ENCODE data around the gene ABHD6. TPM values are rescaled to one million over a fixed set of nuclear protein-coding genes. Genes with fewer than 3 reads are reported as not detected.

Gene ABHD6
- total RNA-seq, 1 experiment from 2014 or later = 12.7 TPM

DNA sequence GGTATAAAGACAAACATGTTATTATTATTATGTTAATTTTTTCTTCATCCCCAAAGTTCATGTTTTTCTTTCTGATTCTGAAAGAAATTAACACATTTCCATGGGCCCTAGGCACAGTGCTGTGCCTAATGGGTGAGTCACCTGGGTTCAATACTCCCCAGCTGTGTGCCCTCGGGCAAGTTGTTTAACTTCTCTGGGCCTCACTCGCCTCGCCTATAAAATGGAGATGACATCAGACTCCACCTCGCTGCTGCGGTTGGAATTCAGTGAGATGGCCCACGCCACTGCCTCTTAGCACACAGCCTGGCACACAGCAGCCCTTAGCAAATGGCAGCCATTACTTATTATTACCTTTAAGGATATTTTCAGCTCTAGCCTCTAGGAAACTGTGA, 49.4 kb upstream of the ABHD6 start:
- TF ChIP-seq ZFX (IDR thresholded peaks at IDR 0.05) = no peak
- no peak for TF ChIP-seq CEBPB (IDR thresholded peaks at IDR 0.05; ENCODE audit: low read depth)
- no peak for TF ChIP-seq SIN3A (IDR thresholded peaks at IDR 0.05; ENCODE audit: low read depth)
- TF ChIP-seq TCF7L2 (IDR thresholded peaks at IDR 0.05; ENCODE audit: borderline replicate concordance, extremely low read depth, insufficient read depth, insufficient read length) = no peak
- TF ChIP-seq POLR2A (IDR thresholded peaks at IDR 0.05; ENCODE audit: borderline replicate concordance, extremely low read depth, insufficient read depth, insufficient read length) = no peak
- TF ChIP-seq EZH2phosphoT487 (IDR thresholded peaks at IDR 0.05; ENCODE audit: borderline replicate concordance) = no peak
- TF ChIP-seq SRF (IDR thresholded peaks at IDR 0.05; ENCODE audit: low read depth) = no peak
- TF ChIP-seq CBX3 (IDR thresholded peaks at IDR 0.05; ENCODE audit: low read depth) = no peak
- TF ChIP-seq, protein P1, sequence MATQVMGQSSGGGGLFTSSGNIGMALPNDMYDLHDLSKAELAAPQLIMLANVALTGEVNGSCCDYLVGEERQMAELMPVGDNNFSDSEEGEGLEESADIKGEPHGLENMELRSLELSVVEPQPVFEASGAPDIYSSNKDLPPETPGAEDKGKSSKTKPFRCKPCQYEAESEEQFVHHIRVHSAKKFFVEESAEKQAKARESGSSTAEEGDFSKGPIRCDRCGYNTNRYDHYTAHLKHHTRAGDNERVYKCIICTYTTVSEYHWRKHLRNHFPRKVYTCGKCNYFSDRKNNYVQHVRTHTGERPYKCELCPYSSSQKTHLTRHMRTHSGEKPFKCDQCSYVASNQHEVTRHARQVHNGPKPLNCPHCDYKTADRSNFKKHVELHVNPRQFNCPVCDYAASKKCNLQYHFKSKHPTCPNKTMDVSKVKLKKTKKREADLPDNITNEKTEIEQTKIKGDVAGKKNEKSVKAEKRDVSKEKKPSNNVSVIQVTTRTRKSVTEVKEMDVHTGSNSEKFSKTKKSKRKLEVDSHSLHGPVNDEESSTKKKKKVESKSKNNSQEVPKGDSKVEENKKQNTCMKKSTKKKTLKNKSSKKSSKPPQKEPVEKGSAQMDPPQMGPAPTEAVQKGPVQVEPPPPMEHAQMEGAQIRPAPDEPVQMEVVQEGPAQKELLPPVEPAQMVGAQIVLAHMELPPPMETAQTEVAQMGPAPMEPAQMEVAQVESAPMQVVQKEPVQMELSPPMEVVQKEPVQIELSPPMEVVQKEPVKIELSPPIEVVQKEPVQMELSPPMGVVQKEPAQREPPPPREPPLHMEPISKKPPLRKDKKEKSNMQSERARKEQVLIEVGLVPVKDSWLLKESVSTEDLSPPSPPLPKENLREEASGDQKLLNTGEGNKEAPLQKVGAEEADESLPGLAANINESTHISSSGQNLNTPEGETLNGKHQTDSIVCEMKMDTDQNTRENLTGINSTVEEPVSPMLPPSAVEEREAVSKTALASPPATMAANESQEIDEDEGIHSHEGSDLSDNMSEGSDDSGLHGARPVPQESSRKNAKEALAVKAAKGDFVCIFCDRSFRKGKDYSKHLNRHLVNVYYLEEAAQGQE (IDR thresholded peaks at IDR 0.05; ENCODE audit: low read depth) = no peak
- no peak for TF ChIP-seq YY1 (IDR thresholded peaks at IDR 0.05; ENCODE audit: extremely low read depth, insufficient replicate concordance, low read depth, low read length)
- no peak for TF ChIP-seq ZNF274 (IDR thresholded peaks at IDR 0.05; ENCODE audit: low read depth, low read length)
- TF ChIP-seq, protein P2, sequence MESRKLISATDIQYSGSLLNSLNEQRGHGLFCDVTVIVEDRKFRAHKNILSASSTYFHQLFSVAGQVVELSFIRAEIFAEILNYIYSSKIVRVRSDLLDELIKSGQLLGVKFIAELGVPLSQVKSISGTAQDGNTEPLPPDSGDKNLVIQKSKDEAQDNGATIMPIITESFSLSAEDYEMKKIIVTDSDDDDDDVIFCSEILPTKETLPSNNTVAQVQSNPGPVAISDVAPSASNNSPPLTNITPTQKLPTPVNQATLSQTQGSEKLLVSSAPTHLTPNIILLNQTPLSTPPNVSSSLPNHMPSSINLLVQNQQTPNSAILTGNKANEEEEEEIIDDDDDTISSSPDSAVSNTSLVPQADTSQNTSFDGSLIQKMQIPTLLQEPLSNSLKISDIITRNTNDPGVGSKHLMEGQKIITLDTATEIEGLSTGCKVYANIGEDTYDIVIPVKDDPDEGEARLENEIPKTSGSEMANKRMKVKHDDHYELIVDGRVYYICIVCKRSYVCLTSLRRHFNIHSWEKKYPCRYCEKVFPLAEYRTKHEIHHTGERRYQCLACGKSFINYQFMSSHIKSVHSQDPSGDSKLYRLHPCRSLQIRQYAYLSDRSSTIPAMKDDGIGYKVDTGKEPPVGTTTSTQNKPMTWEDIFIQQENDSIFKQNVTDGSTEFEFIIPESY (IDR thresholded peaks at IDR 0.05; ENCODE audit: extremely low read depth, insufficient replicate concordance, low read length) = no peak
- no peak for TF ChIP-seq JUND (IDR thresholded peaks at IDR 0.05)
- TF ChIP-seq FOSL1 (IDR thresholded peaks at IDR 0.05; ENCODE audit: low read depth) = no peak
- H3K36me3 ChIP-seq (ENCODE audit: control insufficient read depth in 1 of 2, insufficient read depth in 2 of 2, low read length in 2 of 2) = no peaks in the 10 kb centered on the region
- ATAC-seq (peak; percentile 57), DNase-seq (ENCODE audit: low read depth, low spot score) (no peak)
- peak overlapping the region; percentile 55; the same call in 1 of the 2 replicates for H3K4me2 ChIP-seq (ENCODE audit: low read length)
- no peak overlapping the region for H3K9ac ChIP-seq (ENCODE audit: low read length)
- H3K27ac ChIP-seq (ENCODE audit: low read depth, low read length) = no peak overlapping the region
- H3K4me3 ChIP-seq (replicated peaks in 1 of 2; ENCODE audit: low read depth in 1 of 2, low read length in 2 of 2) = no peak overlapping the region
- H3K79me2 ChIP-seq (ENCODE audit: insufficient read depth, low read length) = no peaks in the 10 kb centered on the region
- ChIA-PET CTCF (interaction anchor here (0.6 to 6.2 kb wide), 21 partner anchors 9 to 444 kb away, joined by 3 to 116 read pairs (median 4); partner anchors contain the start of genes FLNB, HTD2, KCTD6 and RPP14), POLR2A (interaction anchor here (0.7 to 1.7 kb wide), 4 partner anchors 29 to 992 kb away, joined by 3 to 18 read pairs (median 3); partner anchors contain the start of genes HTD2 and RPP14), RAD21 (ENCODE audit: low non-redundant PET in 1 of 2, low total read pairs in 2 of 2, uncharacterized antibody in 2 of 2, unreplicated experiment in 2 of 2) (interaction anchor here (0.7 to 1.7 kb wide), 13 partner anchors 30 to 275 kb away, joined by 3 to 25 read pairs (median 4); partner anchors contain the start of genes HTD2 (in 2 of the 2), RPP14 (in 2 of the 2) and ABHD6 (in 1 of the 2))
- no peaks in the 10 kb centered on the region for H3K27me3 ChIP-seq (ENCODE audit: insufficient read depth, low read length)
- no TSS peak for BruUV-seq (replicated peaks)
- intact Hi-C loops (cut with micrococcal nuclease) = no loop called here
- H3K9me3 ChIP-seq (ENCODE audit: control insufficient read depth in 1 of 2, insufficient read depth in 1 of 2, low read depth in 1 of 2, low read length in 2 of 2) = no peaks in the 10 kb centered on the region
- H4K20me1 ChIP-seq (ENCODE audit: insufficient read depth) = no peaks in the 10 kb centered on the region
- H3K4me1 ChIP-seq (ENCODE audit: control insufficient read depth in 1 of 2, insufficient read depth in 2 of 2, low read length in 2 of 2) = peaks cover 2 to 11% of the 10 kb centered on the region in 2 experiments; a peak in 3 of 4 replicates
- H3K9me2 ChIP-seq (ENCODE audit: insufficient read depth) = no peaks in the 10 kb centered on the region
- peak overlapping the region; percentile 99 for H2AFZ ChIP-seq (ENCODE audit: low read depth, low read length, poor library complexity, severe bottlenecking)
